ENCODE results near the gene FHAD1.

The FHAD1 gene

GRCh38 chr1:15347182-15347581 lies 100.2 kb downstream of the FHAD1 start:
- no peak for DNase-seq

DNA sequence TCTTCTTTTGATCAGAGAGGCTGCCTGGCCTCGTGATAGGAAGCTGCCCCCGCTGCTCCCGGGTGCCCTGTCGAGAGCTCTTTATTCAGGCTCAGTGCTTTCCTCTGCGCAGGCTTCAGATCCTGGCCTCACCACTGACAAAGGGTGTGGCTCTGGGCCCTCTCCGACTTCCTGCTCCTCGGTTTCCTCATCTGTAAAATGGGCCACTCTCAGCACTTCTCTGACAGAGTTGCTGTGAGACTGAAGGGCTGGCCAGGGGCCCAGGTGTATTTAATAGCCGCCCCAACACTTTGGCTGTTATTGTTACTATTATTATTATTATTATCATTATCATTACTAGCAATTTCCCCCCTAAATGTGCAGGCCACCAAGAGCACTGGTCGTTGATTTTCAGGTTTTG lies 101.6 kb downstream of the FHAD1 start:
- no peak for DNase-seq

DNA sequence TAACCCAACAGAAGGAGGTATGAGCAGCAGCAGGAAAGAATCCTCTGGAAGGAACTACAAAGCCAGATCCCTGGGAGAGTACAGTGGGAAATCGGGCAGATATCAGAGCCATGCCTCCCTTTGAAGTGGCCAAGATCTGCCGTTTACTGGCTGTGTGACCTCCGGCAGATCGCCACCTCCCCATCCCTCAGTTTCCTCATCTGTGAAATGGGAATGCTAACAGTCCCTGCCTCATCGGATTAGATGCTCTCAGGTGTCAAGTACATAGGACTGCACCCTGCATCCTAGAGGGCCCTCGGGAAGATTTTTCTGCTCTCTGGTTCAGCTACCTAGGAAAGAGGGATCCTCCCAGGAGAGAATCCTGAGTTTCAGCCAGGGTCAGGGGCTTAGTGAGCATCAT lies 102.1 kb downstream of the FHAD1 start:
- no peak for DNase-seq

GRCh38 chr1:15350151-15350550 lies 103.1 kb downstream of the FHAD1 start:
- DNase-seq = no peak

DNA sequence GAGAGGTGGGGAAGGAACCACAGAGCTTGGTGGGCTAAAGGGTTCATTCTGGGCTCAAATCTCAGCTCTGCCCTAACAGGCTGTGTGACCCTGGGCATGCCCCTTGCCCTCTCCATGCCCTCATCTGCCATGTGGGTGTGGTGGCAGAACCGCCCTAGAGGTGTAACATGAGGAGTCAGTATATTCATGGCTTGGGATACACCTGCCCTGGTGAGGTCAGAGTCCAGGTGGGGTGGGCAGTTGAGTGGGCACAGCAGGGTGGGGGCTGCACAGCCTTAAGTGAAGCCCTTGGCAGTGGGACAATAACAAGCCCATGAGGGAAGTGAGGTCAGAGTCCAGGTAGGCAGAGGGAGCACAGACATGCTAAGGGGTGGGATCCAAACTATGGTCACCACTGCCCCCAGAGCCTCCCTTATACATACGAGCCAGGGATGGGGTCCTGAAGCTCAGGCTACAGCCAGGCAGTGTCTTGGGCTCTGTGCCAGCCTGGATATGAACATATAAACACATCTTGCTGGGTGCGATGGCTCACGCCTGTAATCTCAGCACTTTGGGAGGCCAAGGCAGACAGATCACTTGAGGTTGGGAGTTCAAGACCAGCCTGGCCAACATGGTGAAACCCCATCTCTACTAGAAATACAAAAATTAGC lies 103.7 kb downstream of the FHAD1 start:
- no peak for DNase-seq

GRCh38 chr1:15351310-15351709 lies 104.3 kb downstream of the FHAD1 start:
- DNase-seq = no peak

DNA sequence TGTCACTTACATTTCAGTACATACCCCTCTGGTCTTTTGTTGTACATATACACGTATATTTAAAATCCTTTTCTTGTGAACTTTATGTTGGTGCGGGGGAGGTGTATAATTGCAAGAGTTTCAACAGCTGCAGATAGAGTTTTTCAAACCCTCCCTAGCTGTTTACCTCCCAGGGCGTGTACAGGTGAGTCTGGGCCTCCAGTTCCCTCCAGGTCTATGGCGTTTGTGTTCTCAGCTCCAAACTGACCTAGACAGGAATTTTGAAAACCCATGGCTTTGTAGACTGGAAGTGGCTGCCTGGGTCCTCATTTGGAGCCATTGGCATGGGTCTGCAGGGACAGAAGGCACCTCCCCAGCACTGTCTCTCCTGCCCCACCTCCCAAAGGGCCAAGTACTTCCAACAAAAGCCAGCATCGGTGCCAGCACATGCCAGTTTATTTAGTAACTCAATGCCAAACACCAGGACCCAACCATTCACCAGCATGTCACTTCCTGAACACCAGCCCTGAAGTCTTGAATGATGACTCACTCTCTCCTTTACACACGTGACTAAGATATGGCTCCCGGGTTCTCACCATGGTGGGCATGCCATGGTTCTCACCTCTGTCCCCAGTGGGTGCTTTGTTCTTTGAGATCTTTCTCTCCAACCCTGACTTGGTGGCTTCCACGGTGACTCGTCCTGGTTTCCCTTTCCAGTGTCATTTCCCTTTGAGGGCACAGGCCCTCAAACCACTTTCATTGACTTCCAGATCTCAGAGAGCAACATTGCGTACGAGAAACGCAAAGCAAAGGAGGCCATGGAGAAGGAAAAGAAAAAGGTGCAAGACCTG lies 105.3 kb downstream of the FHAD1 start:
- DNase-seq = peak; percentile 94

- DNase-seq = peak; percentile 31
Measured at GRCh38 chr1:15353839-15354579, 107.0 kb downstream of the FHAD1 start.

DNA sequence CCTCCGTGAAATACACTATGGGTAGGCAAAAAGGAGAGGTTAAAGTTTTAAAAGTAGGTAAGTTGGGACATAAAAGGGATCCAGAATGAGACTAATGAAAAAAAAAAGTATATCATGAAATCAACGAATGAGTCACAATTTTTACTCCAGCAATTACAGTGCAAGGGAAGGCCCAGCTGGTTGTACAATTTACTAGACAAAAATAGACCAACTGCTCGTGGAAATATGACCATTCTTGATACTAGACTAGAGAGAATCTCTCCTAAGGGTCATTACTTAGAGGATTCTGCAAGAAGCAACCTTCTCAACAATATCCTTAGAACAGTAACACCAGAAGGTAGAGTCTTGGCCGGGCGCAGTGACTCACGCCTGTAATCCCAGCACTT lies 107.5 kb downstream of the FHAD1 start:
- DNase-seq = peak; percentile 54

DNA sequence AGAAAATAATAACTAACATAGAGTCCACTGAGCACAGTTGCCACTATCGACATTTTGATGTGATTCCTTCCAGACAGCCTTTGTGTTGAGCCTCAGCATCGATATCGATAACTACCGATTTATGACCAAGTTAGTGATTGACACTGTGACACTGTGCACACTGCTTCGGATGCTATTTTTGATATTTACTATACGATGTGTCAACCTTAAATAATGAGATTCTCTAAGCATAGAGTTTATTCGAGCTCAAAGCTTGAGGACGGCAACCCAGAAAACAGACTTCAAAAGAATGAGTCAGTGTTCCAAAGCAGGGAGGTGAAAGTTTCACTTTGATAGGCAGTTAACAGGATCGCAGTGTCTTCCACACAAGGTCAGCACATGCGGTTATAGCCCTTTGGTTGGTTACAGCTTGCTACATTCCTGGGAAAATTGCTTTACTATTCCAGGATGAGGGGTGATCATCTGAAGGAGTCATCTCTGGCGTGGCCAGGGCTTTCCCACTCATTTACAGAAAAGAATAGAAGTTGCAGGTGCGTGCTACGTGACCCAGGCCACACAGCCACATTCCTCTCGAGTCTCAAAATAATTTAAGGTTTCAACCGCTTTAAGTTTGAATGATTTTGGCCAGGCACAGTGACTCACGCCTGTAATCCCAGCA lies 109.1 kb downstream of the FHAD1 start:
- peak; percentile 60 for DNase-seq

- DNase-seq = no peak
Measured at GRCh38 chr1:15357612-15358207, 110.7 kb downstream of the FHAD1 start.

DNA sequence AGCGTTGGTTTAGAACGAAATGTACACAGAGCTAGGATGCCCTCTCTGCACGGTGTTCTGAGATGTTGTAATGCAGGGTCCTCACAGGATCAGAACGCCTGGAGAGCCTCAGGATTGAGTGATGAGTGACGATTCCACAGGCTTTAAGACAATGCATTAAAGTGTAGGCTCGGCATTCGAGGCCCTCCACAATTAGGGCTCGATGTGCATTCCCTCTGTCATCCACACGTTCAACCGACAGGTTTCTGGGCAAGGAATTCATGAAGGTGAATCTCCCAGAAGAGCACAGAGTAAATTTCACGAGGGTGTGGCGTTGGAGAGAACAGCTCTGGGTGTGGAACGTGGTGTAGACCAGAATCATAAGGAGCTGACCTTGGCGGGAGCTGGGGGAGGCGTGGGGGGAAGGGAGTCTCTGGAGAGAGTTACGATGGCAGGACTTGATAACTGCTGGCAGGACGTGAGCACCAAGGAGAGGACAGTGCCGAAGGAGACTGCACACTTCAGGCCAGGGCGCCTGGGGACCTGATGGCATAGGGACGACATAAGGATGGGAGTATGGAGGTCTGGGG lies 111.6 kb downstream of the FHAD1 start:
- no peak for DNase-seq

GRCh38 chr1:15360700-15361099 lies 113.7 kb downstream of the FHAD1 start:
- no peak for DNase-seq

GRCh38 chr1:15362096-15362736 lies 115.2 kb downstream of the FHAD1 start:
- no peak for DNase-seq

GRCh38 chr1:15362737-15363128 lies 115.7 kb downstream of the FHAD1 start:
- no peak for DNase-seq

- DNase-seq = no peak
Measured at GRCh38 chr1:15364740-15365139, 117.7 kb downstream of the FHAD1 start.

- no peak for DNase-seq
Measured at GRCh38 chr1:15368888-15369287, 121.9 kb downstream of the FHAD1 start.

DNA sequence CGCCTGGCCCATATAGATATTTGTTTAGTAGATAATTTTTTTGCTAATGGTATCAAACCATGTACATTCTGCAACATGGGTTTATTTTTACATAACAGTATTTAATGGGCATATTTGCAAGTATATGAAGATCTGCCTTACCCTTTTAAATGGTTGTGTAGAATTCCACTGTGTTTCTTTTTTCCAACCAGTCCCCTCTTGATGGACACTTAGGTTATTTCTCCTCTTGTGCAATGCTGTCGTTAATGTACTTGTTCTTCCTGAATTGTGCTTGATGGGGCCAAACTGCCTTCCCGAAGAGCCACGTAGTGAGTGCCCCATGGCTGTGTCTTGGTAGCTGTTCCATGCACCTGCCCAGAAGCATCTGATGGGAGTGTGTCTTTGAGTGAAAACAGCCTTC lies 123.2 kb downstream of the FHAD1 start:
- no peak for DNase-seq

DNA sequence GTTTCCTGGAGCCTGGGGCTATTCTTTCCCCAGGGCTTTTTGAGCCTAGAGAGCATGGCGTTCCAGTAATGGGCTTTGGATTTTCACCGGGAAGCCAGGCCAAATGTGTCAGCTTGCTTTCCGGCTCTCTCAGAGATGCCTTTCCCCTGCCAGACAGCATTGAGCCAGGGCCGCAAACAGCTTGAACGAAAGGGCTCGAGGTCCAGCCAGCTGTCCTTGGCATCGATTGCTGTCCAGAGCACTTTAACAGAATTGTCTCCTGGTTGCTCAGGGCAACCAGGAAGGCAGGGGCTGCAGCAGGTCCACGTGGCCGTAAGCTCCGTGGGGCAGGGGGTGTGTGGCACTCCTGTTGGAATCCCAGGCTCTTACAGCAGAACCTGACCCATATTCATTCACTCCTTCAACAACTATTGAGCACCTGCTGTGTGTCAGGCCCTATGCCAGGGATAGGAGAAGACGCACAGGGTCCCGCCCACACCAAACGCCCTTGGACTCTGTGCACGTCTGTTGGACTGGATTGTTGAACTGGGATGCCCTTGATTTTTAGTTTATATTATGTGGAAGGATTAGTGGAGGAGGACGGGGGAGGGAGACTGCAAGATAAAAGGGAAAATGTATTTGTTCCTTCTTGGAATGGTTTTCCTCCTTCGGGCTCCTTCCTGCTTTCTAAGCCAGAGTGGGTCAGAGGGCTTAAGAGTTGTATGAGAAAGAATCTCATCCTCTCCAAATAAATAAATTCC lies 123.9 kb downstream of the FHAD1 start:
- DNase-seq = no peak

GRCh38 chr1:15371610-15372545 lies 124.9 kb downstream of the FHAD1 start:
- no peak for DNase-seq
